Heart right ventricle (tissue), 16 donors: ENCODE data around the gene RIC1. TPM values are rescaled to one million over a fixed set of nuclear protein-coding genes. Genes with fewer than 3 reads are reported as not detected.

Experiments used
- ATAC-seq, 8 donors: fragments of 200-7000 bp; cut with Tn5 transposase; one replicate each; pipeline ENCODE4 v1.9.1; 2020; ENCODE audit warnings: mild to moderate bottlenecking in 8 of 8, moderate library complexity in 8 of 8, moderate number of reproducible peaks in 1 of 8
- DNase-seq, 2 donors: peaks; one replicate each; pipeline ENCODE4 v3.0.0-alpha.2; 2020
- H3K27ac ChIP-seq, 10 donors: fragments of 200-600 bp; sonication (generic) in 2 of 10; one replicate each; pipeline versions ENCODE4 v1.5.0 to v1.8.0; 2020 to 2022; ENCODE audit warnings: mild to moderate bottlenecking in 3 of 10
- H3K27me3 ChIP-seq, 7 donors: fragments of 200-600 bp; one replicate each; pipeline ENCODE4 v1.8.0; 2021 to 2022; ENCODE audit warnings: mild to moderate bottlenecking in 2 of 7
- H3K36me3 ChIP-seq, 9 donors: fragments of 200-600 bp; sonication (generic) in 1 of 9; one replicate each; pipeline versions ENCODE4 v1.5.0 to v1.8.0; 2020 to 2022; ENCODE audit warnings: mild to moderate bottlenecking in 2 of 9
- H3K4me1 ChIP-seq, 9 donors: fragments of 200-600 bp; sonication (generic) in 1 of 9; one replicate each; pipeline versions ENCODE4 v1.5.0 to v1.8.0; 2020 to 2022; ENCODE audit warnings: mild to moderate bottlenecking in 4 of 9
- H3K4me3 ChIP-seq, 10 donors: fragments of 200-600 bp; sonication (generic) in 2 of 10; one replicate each; pipeline versions ENCODE4 v1.5.0 to v1.8.0; 2020 to 2022; ENCODE audit warnings: mild to moderate bottlenecking in 7 of 10, moderate library complexity in 2 of 10
- H3K9me3 ChIP-seq, 11 donors: fragments of 200-600 bp in 10 of 11; sonication (generic) in 2 of 11; one replicate each; pipeline versions ENCODE4 v1.5.0 to v1.8.0; 2013 to 2022; ENCODE audit warnings: mild to moderate bottlenecking in 2 of 11, control low read depth in 1 of 11, moderate library complexity in 1 of 11
- CTCF ChIP-seq, 9 donors: fragments of 200-600 bp; sonication (generic) in 2 of 9; IDR thresholded peaks; one replicate each; pipeline versions ENCODE4 v1.5.0 to v1.8.0; 2021 to 2022; ENCODE audit warnings: antibody characterized with exemption in 9 of 9, mild to moderate bottlenecking in 5 of 9, moderate library complexity in 1 of 9
- WGBS, 2 donors: extraction: QIAGEN DNeasy Blood & Tissue Kit; methylation state at CpG; one replicate each; pipeline ENCODE4 v1.1.7; 2013; ENCODE audit warnings: inconsistent platforms in 1 of 2; 5-methylcytosine and 5-hydroxymethylcytosine counted together
- intact Hi-C, 10 donors: fragments of 100-400 bp; cut with DNase I; formaldehyde crosslinking; loops; one replicate each; pipeline versions ENCODE4 v1.11.1 to v1.14.2; 2022
- polyA plus RNA-seq, 2 donors: library from polyadenylated mRNA; stranded (reverse); fragments of 200-250 nt; gene quantifications; one replicate each; pipeline ENCODE4 v1.2.3, GENCODE V29; 2013
- total RNA-seq, 10 donors: library from RNA; stranded (reverse); fragmentation: NEBNext Ultra II Directional in 3 of 10; extraction: Animal tissue kit (Norgen Biotek cat#: 25700) in 3 of 10; gene quantifications; one replicate each; pipeline versions ENCODE4 v1.2.1 to v1.2.4, GENCODE V29; 2021 to 2023
- donor health status: Arrhythmogenic right ventricular cardiomyopathy.
- donor health status: ischemic (EF 13 %, LVEDD 7.1; RV severe dilation, severe dysfunction).
- donor health status: healthy with polysubstance abuse.
- donor health status: DM: no; HTN: yes; CAD: no.
- donor health status: DM: no; HTN: no; CAD: no.
- donor health status: ischemic (EF 25% LVEDD 6.9; RV normal size, moderate dysfunction).
- donor health status: ischemic (EF 25% LVEDD 5.7; RV mildly dilated, moderate dysfunction).
- donor health status: healthy.
- donor health status: DM: yes; HTN: yes; CAD: no.
- donor health status: Ischemic cardiomyopathy.
- donor health status: ischemic (EF 35%, LVEDD 5.7; RV mildly dilated, moderate dysfunction).
- donor health status: nonischemic (EF 11% LVEDD 7.7; RV severe dilation, severe dysfunction).
- donor health status: DM: yes; HTN: yes; CAD: no.
- donor health status: PGD.
- donor health status: ischemic (EF 29% LVEDD 5.4; RV normal size, mild dysfunction).
- donor health status: nonischemic (EF 23%, LVEDD 6.1; RV moderate dilation, normal function).

Gene RIC1
- total and polyA plus RNA-seq, 12 donors: 2.5 to 13.8 (median 8.3) TPM

DNA sequence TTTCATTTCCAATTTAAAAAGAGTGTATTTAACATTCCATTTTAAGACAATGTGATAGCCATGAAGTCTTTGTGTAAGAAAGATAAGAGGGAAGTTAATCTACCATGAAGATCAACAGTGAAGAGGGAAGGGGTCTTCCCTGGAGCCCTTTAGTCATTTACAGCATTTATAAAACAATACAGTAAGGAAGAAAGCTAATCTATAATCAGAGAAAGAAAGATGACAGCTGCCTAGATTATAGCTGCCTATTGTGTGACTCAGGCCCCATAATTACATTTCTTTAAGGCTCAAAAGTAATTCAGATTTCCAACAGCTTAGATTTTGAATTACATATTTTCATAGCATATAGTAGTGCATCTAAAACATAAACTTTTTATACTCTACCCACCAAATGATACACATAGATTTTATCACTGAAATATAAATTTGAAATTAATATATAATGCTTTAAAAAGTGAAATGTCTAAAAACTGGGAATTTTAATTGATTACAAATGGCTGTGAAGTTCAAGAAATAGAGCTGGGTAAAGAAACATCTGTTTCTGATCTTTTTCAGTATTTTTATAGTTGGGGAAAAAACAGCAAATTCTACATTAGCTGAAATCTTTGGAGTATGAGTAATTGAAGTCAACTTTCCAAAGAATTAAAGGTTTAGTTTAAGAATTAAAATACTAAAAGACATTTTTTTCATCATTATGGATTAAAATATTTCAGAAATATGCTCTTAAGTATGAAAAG lies 89.6 kb downstream of the RIC1 start:
- ATAC-seq (no peak), DNase-seq (no peak)
- intact Hi-C loops: loop anchor here in 1 of 10 donors (10.0 kb wide), 1 partner anchor 84 kb away; no protein-coding TSS in a partner anchor
- H3K36me3 ChIP-seq: peaks cover 0 to 74% (median 20%) of the 10 kb centered on the region in 9 donors
- TF ChIP-seq CTCF (IDR thresholded peaks at IDR 0.05): no peak
- H3K27ac ChIP-seq: no peak overlapping the region
- H3K9me3 ChIP-seq: peaks cover 0 to 22% (median 5%) of the 10 kb centered on the region in 11 donors
- H3K4me1 ChIP-seq: peaks cover 0 to 5% (median 0%) of the 10 kb centered on the region in 9 donors
- no peaks in the 10 kb centered on the region for H3K27me3 ChIP-seq
- no peak overlapping the region for H3K4me3 ChIP-seq

GRCh38 chr9:5719100-5719926 lies 90.4 kb downstream of the RIC1 start:
- no peak for DNase-seq
- no peak overlapping the region for H3K27ac ChIP-seq
- H3K27me3 ChIP-seq: no peaks in the 10 kb centered on the region
- H3K9me3 ChIP-seq: peaks cover 0 to 23% (median 5%) of the 10 kb centered on the region in 11 donors
- intact Hi-C loops: loop anchor here in 1 of 10 donors (10.0 kb wide), 1 partner anchor 85 kb away; no protein-coding TSS in a partner anchor
- no peak overlapping the region for H3K4me3 ChIP-seq
- H3K4me1 ChIP-seq: peaks cover 0 to 5% (median 0%) of the 10 kb centered on the region in 9 donors
- no peak for TF ChIP-seq CTCF (IDR thresholded peaks at IDR 0.05)
- ATAC-seq: no peak
- H3K36me3 ChIP-seq: peaks cover 0 to 66% (median 20%) of the 10 kb centered on the region in 9 donors
- WGBS, 2 donors: 61 to 78% methylated on average over 3 of the region's 3 CpGs

- intact Hi-C loops: no loop called here
- H3K36me3 ChIP-seq: peaks cover 0 to 59% (median 20%) of the 10 kb centered on the region in 9 donors
- H3K4me3 ChIP-seq: no peak overlapping the region
Observed at GRCh38 chr9:5720151-5720550, 91.2 kb downstream of the RIC1 start.

More at GRCh38 chr9:5720151-5720550, 91.2 kb downstream of the RIC1 start:
- no peak for DNase-seq
- H3K9me3 ChIP-seq: peaks cover 0 to 23% (median 5%) of the 10 kb centered on the region in 11 donors
- no peaks in the 10 kb centered on the region for H3K27me3 ChIP-seq
- H3K27ac ChIP-seq: no peak overlapping the region
- ATAC-seq: no peak
- peaks cover 0 to 5% (median 0%) of the 10 kb centered on the region in 9 donors for H3K4me1 ChIP-seq
- 95 to 100% methylated on average over 1 of the region's 1 CpG for WGBS, 2 donors
- TF ChIP-seq CTCF (IDR thresholded peaks at IDR 0.05): no peak
